ENCODE results near the gene MRPL36.

DNA sequence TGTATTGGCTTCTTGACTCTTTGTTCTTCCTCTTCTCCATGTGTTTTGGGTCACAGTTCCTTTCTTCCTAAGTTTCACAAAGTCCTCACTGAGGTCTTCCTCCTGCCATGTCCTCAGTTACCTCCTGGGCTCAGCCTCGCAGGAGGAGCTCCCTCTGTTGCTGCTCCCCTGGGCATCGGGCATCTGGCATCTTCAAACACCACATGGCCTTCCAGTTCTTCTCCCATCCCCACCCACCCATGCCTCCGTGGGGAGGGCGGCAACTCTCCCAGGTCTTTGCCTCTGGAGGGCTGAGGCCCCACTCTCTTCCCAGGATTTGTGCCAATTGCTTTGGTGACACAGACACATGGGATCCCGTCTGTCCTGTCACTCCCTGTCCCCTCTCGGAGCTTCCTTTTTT, 22.8 kb downstream of the MRPL36 start:
- TF ChIP-seq, protein P1, sequence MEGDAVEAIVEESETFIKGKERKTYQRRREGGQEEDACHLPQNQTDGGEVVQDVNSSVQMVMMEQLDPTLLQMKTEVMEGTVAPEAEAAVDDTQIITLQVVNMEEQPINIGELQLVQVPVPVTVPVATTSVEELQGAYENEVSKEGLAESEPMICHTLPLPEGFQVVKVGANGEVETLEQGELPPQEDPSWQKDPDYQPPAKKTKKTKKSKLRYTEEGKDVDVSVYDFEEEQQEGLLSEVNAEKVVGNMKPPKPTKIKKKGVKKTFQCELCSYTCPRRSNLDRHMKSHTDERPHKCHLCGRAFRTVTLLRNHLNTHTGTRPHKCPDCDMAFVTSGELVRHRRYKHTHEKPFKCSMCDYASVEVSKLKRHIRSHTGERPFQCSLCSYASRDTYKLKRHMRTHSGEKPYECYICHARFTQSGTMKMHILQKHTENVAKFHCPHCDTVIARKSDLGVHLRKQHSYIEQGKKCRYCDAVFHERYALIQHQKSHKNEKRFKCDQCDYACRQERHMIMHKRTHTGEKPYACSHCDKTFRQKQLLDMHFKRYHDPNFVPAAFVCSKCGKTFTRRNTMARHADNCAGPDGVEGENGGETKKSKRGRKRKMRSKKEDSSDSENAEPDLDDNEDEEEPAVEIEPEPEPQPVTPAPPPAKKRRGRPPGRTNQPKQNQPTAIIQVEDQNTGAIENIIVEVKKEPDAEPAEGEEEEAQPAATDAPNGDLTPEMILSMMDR (IDR thresholded peaks at IDR 0.05): no peak
- TF ChIP-seq POLR2A (IDR thresholded peaks at IDR 0.05): no peak
